GM06990 (cell line): Measurements from ENCODE around the gene SENP1.

Experiments used
- DNase-seq: peaks from one replicate; pipeline ENCODE4 v3.0.0-alpha.2; 2011; ENCODE audit not compliant: insufficient read length; ENCODE audit errors: extremely low read depth
- H3K27me3 ChIP-seq: replicated peaks from 2 replicates; pipeline ENCODE4 v1.6.0; 2011; ENCODE audit warnings: low read length; ENCODE audit not compliant: control insufficient read depth, insufficient read depth
- H3K36me3 ChIP-seq: 2 replicates; pipeline ENCODE4 v1.5.1; 2011; ENCODE audit warnings: low read length; ENCODE audit not compliant: control insufficient read depth, insufficient read depth
- H3K4me3 ChIP-seq: replicated peaks from 2 replicates; pipeline ENCODE4 v1.5.1; 2011; ENCODE audit warnings: low read depth, mild to moderate bottlenecking, control low read depth, low read length
- TF ChIP-seq, protein P1 (sequence below): IDR thresholded peaks from 2 replicates; pipeline ENCODE4 v1.5.1; 2011; ENCODE audit warnings: low read length, control low read depth, mild to moderate bottlenecking, inconsistent platforms; ENCODE audit not compliant: insufficient read depth, poor library complexity, severe bottlenecking

Gene SENP1

GRCh38 chr12:48109424-48109823 is 3.5 kb upstream of the SENP1 start:
- H3K4me3 ChIP-seq: no peak overlapping the region
- DNase-seq: no peak
- TF ChIP-seq, protein P1, sequence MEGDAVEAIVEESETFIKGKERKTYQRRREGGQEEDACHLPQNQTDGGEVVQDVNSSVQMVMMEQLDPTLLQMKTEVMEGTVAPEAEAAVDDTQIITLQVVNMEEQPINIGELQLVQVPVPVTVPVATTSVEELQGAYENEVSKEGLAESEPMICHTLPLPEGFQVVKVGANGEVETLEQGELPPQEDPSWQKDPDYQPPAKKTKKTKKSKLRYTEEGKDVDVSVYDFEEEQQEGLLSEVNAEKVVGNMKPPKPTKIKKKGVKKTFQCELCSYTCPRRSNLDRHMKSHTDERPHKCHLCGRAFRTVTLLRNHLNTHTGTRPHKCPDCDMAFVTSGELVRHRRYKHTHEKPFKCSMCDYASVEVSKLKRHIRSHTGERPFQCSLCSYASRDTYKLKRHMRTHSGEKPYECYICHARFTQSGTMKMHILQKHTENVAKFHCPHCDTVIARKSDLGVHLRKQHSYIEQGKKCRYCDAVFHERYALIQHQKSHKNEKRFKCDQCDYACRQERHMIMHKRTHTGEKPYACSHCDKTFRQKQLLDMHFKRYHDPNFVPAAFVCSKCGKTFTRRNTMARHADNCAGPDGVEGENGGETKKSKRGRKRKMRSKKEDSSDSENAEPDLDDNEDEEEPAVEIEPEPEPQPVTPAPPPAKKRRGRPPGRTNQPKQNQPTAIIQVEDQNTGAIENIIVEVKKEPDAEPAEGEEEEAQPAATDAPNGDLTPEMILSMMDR: no peak
- no peaks in the 10 kb centered on the region for H3K27me3 ChIP-seq
- H3K36me3 ChIP-seq: no peaks in the 10 kb centered on the region; the same call in 1 of the 2 replicates

DNA sequence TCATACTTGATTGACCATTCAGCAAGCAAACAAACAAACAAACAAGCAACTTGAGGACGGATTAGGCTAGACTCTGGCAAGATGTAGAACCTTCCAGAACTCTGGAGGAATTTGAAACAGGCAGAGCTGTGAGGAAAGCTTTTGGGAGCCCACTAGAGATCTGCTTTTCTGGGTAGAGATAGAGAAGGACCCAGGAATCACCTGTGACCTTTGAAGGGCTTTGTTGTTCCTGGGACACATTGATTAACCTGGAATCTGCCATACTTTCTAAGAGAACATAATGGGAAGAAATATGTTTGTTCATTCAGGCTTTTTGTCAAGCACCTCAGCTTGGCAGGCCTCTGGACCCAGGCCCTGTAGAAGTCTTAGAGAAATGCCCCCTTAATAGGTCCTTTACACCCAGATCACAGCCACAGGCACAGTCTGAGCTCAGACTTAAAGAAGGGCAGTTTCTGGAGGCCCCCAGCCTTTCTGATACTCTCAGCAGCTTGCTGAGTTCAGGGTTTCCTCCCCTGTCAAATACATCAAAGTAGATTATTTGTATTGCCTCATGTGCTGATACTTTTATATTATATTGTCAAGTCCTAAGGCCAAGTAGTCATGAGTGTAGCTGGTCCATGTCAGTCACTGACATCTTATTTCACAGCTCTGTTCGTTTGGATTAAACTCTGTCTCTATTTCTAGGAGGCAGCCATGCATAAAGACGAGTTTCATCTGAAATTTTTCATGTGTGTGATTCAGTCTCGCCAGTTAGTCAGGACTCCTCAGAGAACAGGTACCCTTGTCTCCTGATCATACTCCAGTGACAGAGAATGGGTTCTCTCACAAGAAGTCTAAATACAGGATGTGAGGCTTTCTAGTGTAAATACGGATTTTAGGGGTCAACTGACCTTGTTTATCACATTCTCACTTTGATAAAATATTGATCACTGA is 1.1 kb upstream of the SENP1 start:
- TF ChIP-seq, protein P1: no peak
- H3K4me3 ChIP-seq: peak overlapping the region; percentile 87
- H3K36me3 ChIP-seq: no peaks in the 10 kb centered on the region; the same call in 1 of the 2 replicates

DNA sequence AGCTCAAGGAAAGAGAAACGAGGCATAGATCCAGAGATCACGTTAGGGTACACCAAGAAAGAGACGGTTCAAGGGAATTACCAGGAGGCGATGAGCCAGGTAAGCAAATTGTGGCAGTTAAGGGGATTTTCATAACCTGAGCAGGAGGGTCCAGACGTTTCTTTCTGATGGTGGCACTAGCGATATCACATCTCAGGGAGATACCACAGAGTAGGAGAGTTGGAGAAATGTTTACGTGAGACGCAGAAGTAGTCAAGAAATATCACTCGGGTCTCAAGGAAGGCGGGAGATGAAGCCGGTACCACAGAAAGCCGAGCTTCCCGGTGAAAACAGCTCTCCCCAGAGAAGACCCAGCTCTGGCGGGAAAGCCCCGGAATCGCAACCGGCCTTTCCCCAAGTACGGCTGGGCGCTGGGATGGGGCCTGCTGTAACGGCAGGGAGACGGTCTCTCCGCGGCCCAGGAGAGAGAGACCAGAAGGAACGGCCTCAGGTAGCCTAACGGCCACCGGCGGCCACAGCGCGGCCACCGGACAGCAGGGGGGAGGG is 485 bp downstream of the SENP1 start:
- TF ChIP-seq, protein P1: no peak
- Histone ChIP-seq H3K4me3 (peak overlapping the region; percentile 87), H3K36me3 (no peaks in the 10 kb centered on the region; the same call in 1 of the 2 replicates), H3K27me3 (no peaks in the 10 kb centered on the region)
- DNase-seq: no peak

More for the DNA sequence above, 1.1 kb upstream of the SENP1 start:
- DNase-seq: no peak
- no peaks in the 10 kb centered on the region for H3K27me3 ChIP-seq

DNA sequence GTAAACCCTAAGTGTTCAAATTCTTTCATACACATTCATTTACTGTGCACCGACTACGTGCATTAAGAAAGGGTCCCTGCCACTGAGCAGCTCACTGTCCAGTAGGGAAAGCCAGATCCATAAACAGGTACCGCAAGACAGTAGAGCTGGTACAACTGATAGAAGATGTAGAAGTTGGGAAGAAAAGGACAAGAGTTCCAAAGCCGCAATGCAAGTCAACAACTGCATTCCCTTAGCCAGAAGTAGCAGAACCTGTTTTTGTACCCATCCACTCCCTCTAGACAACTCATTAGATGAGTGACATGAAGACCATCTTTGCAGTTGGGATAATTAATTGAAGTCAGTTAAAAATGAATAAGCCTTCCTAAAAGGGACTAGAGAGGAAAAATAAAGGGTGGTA is 1.3 kb downstream of the SENP1 start:
- TF ChIP-seq, protein P1: no peak
- Histone ChIP-seq H3K4me3 (peak overlapping the region; percentile 87), H3K36me3 (no peaks in the 10 kb centered on the region), H3K27me3 (no peaks in the 10 kb centered on the region)
- DNase-seq: no peak

DNA sequence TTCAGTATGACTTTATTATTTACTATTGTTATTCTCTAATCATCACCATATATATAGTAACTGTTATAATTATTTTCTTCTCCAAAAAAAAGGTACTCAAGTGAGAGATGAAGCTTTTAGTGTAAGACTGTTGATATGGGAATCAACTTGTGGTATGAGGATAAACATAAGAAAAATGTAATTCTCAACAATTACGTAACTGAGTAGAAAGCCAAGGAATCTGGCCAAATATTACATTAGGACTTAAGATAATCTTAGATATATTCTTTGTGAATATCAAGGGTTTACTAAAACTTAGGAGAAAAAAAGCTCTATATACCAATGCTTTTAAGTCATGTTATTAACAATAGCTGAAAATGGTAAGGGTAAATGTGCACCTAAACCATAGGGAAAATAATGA is 13.3 kb downstream of the SENP1 start:
- no peaks in the 10 kb centered on the region for H3K27me3 ChIP-seq
- peaks cover 3% of the 10 kb centered on the region for H3K36me3 ChIP-seq
- no peak for DNase-seq
- TF ChIP-seq, protein P1: no peak
- H3K4me3 ChIP-seq: no peak overlapping the region
